Thyroid gland (tissue), 4 donors: ENCODE data around the gene FOXP1. TPM values are rescaled to one million over a fixed set of nuclear protein-coding genes. Genes with fewer than 3 reads are reported as not detected.
A peak's percentile ranks its signal among the peaks of the same experiment; 100 is the strongest.

Source experiments
- DNase-seq, 2 donors: peaks; one replicate each; pipeline ENCODE4 v3.0.0-alpha.2; 2019
- H3K27ac ChIP-seq, 3 donors: fragments of 200-600 bp; sonication (generic); 1 replicate in 2 of 3; 2 replicates in 1 of 3; pipeline ENCODE4 v1.5.1; 2016 to 2019; ENCODE audit warnings: mild to moderate bottlenecking in 1 of 3, moderate library complexity in 1 of 3
- H3K27me3 ChIP-seq: fragments of 200-600 bp; sonication (generic); one replicate; pipeline ENCODE4 v1.5.1; 2019
- H3K36me3 ChIP-seq, 2 donors: fragments of 200-600 bp; sonication (generic); one replicate each; pipeline ENCODE4 v1.5.1; 2016 to 2019
- H3K4me1 ChIP-seq, 2 donors: fragments of 200-600 bp; sonication (generic); one replicate each; pipeline ENCODE4 v1.5.1; 2017 to 2019
- H3K4me3 ChIP-seq, 3 donors: fragments of 200-600 bp; sonication (generic); replicated peaks in 1 of 3; 1 replicate in 2 of 3; 2 replicates in 1 of 3; pipeline ENCODE4 v1.5.1; 2016; ENCODE audit warnings: mild to moderate bottlenecking in 1 of 3
- H3K9me3 ChIP-seq: fragments of 200-600 bp; sonication (generic); one replicate; pipeline ENCODE4 v1.5.1; 2017
- CTCF ChIP-seq, 6 experiments: fragments of 200-600 bp in 3 of 6; fragments of 450-650 bp in 3 of 6; sonication (generic) in 3 of 6; IDR thresholded peaks; one replicate each; pipeline ENCODE4 v1.5.1; 2016 to 2019; ENCODE audit warnings: antibody characterized with exemption in 6 of 6, mild to moderate bottlenecking in 2 of 6, inconsistent platforms in 1 of 6, moderate library complexity in 1 of 6
- POLR2A ChIP-seq, 2 donors: fragments of 450-650 bp; IDR thresholded peaks; one replicate each; pipeline ENCODE4 v1.6.1; 2017; ENCODE audit warnings: antibody characterized with exemption in 2 of 2, mild to moderate bottlenecking in 2 of 2, moderate library complexity in 1 of 2
- WGBS, 2 donors: methylation state at CpG; one replicate each; pipeline ENCODE4 v1.1.5; 2017; 5-methylcytosine and 5-hydroxymethylcytosine counted together
- intact Hi-C: fragments of 100-400 bp; cut with DNase I; formaldehyde crosslinking; loops from one replicate; pipeline ENCODE4 v1.15.1; 2023
- total RNA-seq, 4 donors: library from RNA; depleted of rRNA; stranded (reverse); fragments of >200 nt; gene quantifications; one replicate each; pipeline ENCODE4 v1.2.3, GENCODE V29; 2016

Gene FOXP1
- total RNA-seq, 4 donors from 2014 or later: 111 to 187 (median 141) TPM

- peak overlapping the region in 1 of 3 donors; percentile 56 for H3K27ac ChIP-seq
- TF ChIP-seq CTCF (IDR thresholded peaks at IDR 0.05) (no peak), POLR2A (IDR thresholded peaks at IDR 0.05) (no peak)
- H3K4me1 ChIP-seq: peaks cover 5 to 7% of the 10 kb centered on the region in 2 donors
- no peak overlapping the region for H3K4me3 ChIP-seq
- DNase-seq: no peak
- intact Hi-C loops: loop anchor here (10.0 kb wide), 1 partner anchor 95 kb away; no protein-coding TSS in a partner anchor
- no peaks in the 10 kb centered on the region for H3K27me3 ChIP-seq
- H3K36me3 ChIP-seq: no peaks in the 10 kb centered on the region
- no peaks in the 10 kb centered on the region for H3K9me3 ChIP-seq
- 91 to 98% methylated on average over 1 of the region's 1 CpG for WGBS, 2 donors
These were observed 273.6 kb downstream of the FOXP1 start for GRCh38 chr3:71309886-71310285.

- Histone ChIP-seq H3K4me1 (peaks cover 11 to 13% of the 10 kb centered on the region in 2 donors), H3K9me3 (no peaks in the 10 kb centered on the region), H3K36me3 (no peaks in the 10 kb centered on the region), H3K4me3 (no peak overlapping the region), H3K27me3 (no peaks in the 10 kb centered on the region), H3K27ac (no peak overlapping the region)
- DNase-seq: no peak
- TF ChIP-seq CTCF (IDR thresholded peaks at IDR 0.05) (no peak), POLR2A (IDR thresholded peaks at IDR 0.05) (no peak)
- WGBS, 2 donors: 94% methylated on average over 3 of the region's 3 CpGs
- intact Hi-C loops: no loop called here
These were observed 274.2 kb downstream of the FOXP1 start for GRCh38 chr3:71309342-71309741.

DNA sequence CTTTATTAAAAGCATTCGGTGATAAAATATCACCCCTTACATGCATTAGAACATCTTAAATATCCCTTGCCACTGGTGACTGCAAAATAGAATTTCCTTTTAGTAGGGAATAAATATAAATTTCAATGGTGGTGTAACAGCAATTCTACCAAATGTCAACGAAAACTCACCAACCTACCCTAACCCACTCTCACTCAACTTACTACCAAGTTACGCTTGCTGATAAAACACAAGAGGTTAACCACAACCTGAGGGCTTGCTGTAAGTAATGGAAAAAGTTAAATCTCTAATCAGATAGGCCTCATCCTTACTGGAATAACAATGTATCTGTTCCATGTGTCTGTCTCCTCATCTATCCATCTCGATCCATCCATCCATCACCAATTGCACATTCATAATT is 274.7 kb downstream of the FOXP1 start:
- peaks cover 12 to 18% of the 10 kb centered on the region in 2 donors for H3K4me1 ChIP-seq
- no peaks in the 10 kb centered on the region for H3K9me3 ChIP-seq
- H3K4me3 ChIP-seq: no peak overlapping the region
- no peak overlapping the region for H3K27ac ChIP-seq
- 93 to 94% methylated on average over 4 of the region's 4 CpGs for WGBS, 2 donors
- no peaks in the 10 kb centered on the region for H3K27me3 ChIP-seq
- TF ChIP-seq CTCF (IDR thresholded peaks at IDR 0.05) (no peak), POLR2A (IDR thresholded peaks at IDR 0.05) (no peak)
- intact Hi-C loops: no loop called here
- no peaks in the 10 kb centered on the region for H3K36me3 ChIP-seq
- no peak for DNase-seq

GRCh38 chr3:71307991-71308697 is 275.4 kb downstream of the FOXP1 start:
- intact Hi-C loops: no loop called here
- peaks cover 12 to 20% of the 10 kb centered on the region in 2 donors for H3K4me1 ChIP-seq
- WGBS, 2 donors: 92% methylated on average over 17 of the region's 17 CpGs
- no peak for DNase-seq
- no peaks in the 10 kb centered on the region for H3K27me3 ChIP-seq
- no peaks in the 10 kb centered on the region for H3K9me3 ChIP-seq
- H3K4me3 ChIP-seq: no peak overlapping the region
- H3K27ac ChIP-seq: no peak overlapping the region
- no peaks in the 10 kb centered on the region for H3K36me3 ChIP-seq
- TF ChIP-seq CTCF (IDR thresholded peaks at IDR 0.05): no peak
- no peak for TF ChIP-seq POLR2A (IDR thresholded peaks at IDR 0.05)
